HFF-Myc (cell line): ENCODE data around the gene SERPIND1.

Source experiments
- DNase-seq: peaks from one replicate; pipeline ENCODE4 v3.0.0-alpha.2; 2011; ENCODE audit warnings: low read depth; ENCODE audit errors: extremely low read depth
- H3K4me3 ChIP-seq: replicated peaks from 2 replicates; pipeline ENCODE4 v1.5.1; 2011; ENCODE audit warnings: low read depth, mild to moderate bottlenecking, control low read depth, low read length
- CTCF ChIP-seq: IDR thresholded peaks from 2 replicates; pipeline ENCODE4 v1.5.1; 2012; ENCODE audit warnings: mild to moderate bottlenecking, low read depth, low read length, control low read depth; ENCODE audit errors: missing control alignments

SERPIND1 gene

GRCh38 chr22:20787746-20788626 lies 14.1 kb downstream of the SERPIND1 start:
- TF ChIP-seq CTCF, result no peak
- DNase-seq, result no peak
- H3K4me3 ChIP-seq, result no peak overlapping the region

- no peak for DNase-seq
- H3K4me3 ChIP-seq, result no peak overlapping the region
- TF ChIP-seq CTCF, result no peak
Measured at GRCh38 chr22:20788627-20789344, 14.9 kb downstream of the SERPIND1 start.

- no peak for DNase-seq
- no peak for TF ChIP-seq CTCF
- H3K4me3 ChIP-seq, result no peak overlapping the region
Measured at GRCh38 chr22:20792221-20792965, 18.5 kb downstream of the SERPIND1 start.

GRCh38 chr22:20792966-20793728 lies 19.2 kb downstream of the SERPIND1 start:
- no peak overlapping the region for H3K4me3 ChIP-seq
- DNase-seq, result no peak
- TF ChIP-seq CTCF, result no peak

- TF ChIP-seq CTCF, result no peak
- no peak for DNase-seq
- H3K4me3 ChIP-seq, result no peak overlapping the region
Measured at GRCh38 chr22:20793748-20794649, 20.1 kb downstream of the SERPIND1 start.
